IMR-90 (cell line): Measurements from ENCODE around the gene HDAC10.

Experiments
- BHLHE40 ChIP-seq: fragments of 150-350 bp; IDR thresholded peaks from 2 replicates; pipeline ENCODE4 v1.6.1; 2016; ENCODE audit warnings: mild to moderate bottlenecking, low read depth, low read length
- CEBPB ChIP-seq: IDR thresholded peaks from 2 replicates; pipeline ENCODE4 v1.6.1; 2012; ENCODE audit warnings: low read depth, low read length, improper control_type of control experiment
- CHD1 ChIP-seq: IDR thresholded peaks from 2 replicates; pipeline ENCODE4 v1.6.1; 2012; ENCODE audit warnings: low read depth, low read length, improper control_type of control experiment
- CTCF ChIP-seq: conservative IDR thresholded peaks from 2 replicates; pipeline ENCODE4 v1.5.1; 2012; ENCODE audit warnings: mild to moderate bottlenecking, low read depth, low read length, improper control_type of control experiment
- MXI1 ChIP-seq: IDR thresholded peaks from 2 replicates; pipeline ENCODE4 v1.6.1; 2012; ENCODE audit warnings: low read depth, mild to moderate bottlenecking, low read length, moderate library complexity, borderline replicate concordance
- POLR2A ChIP-seq: IDR thresholded peaks from 2 replicates; pipeline ENCODE4 v1.6.1; 2012; ENCODE audit warnings: mild to moderate bottlenecking, low read depth, low read length
- RAD21 ChIP-seq: IDR thresholded peaks from 2 replicates; pipeline ENCODE4 v1.6.1; 2012; ENCODE audit warnings: low read length, improper control_type of control experiment
- RCOR1 ChIP-seq: IDR thresholded peaks from 2 replicates; pipeline ENCODE4 v1.6.1; 2012; ENCODE audit warnings: mild to moderate bottlenecking, low read length, improper control_type of control experiment; ENCODE audit not compliant: insufficient replicate concordance
- RFX5 ChIP-seq: IDR thresholded peaks from 2 replicates; pipeline ENCODE4 v1.8.0; 2012; ENCODE audit warnings: low read depth, mild to moderate bottlenecking, low read length, moderate library complexity
- SMC3 ChIP-seq: fragments of 150-350 bp; IDR thresholded peaks from 2 replicates; pipeline ENCODE4 v1.6.1; 2016; ENCODE audit warnings: low read depth, mild to moderate bottlenecking, antibody characterized with exemption, low read length, moderate library complexity

GRCh38 chr22:50247748-50248147 lies 3.3 kb downstream of the HDAC10 start:
- TF ChIP-seq CTCF, result no peak
- no peak for TF ChIP-seq MXI1
- TF ChIP-seq POLR2A, result no peak
- TF ChIP-seq BHLHE40, result no peak
- no peak for TF ChIP-seq RAD21
- TF ChIP-seq SMC3, result no peak
- no peak for TF ChIP-seq RCOR1
- TF ChIP-seq CEBPB, result no peak
- no peak for TF ChIP-seq RFX5
- no peak for TF ChIP-seq CHD1
